Tongue (tissue), 2 donors: ENCODE data around the gene SOX18. TPM values are rescaled to one million over a fixed set of nuclear protein-coding genes. Genes with fewer than 3 reads are reported as not detected.
"Not testable (repeated sequence)": the region's sequence is repeated elsewhere in the genome, so short reads cannot be mapped to it uniquely, and the experiment has no call there.

Source experiments
- DNase-seq: peaks from one replicate; pipeline ENCODE4 v3.0.0-alpha.2; 2015
- total RNA-seq: library from RNA; depleted of rRNA; stranded (reverse); fragments of >200 nt; gene quantifications from one replicate; pipeline ENCODE4 v1.2.3, GENCODE V29; 2014

The SOX18 gene
- total RNA-seq, result 17.6 TPM

DNA sequence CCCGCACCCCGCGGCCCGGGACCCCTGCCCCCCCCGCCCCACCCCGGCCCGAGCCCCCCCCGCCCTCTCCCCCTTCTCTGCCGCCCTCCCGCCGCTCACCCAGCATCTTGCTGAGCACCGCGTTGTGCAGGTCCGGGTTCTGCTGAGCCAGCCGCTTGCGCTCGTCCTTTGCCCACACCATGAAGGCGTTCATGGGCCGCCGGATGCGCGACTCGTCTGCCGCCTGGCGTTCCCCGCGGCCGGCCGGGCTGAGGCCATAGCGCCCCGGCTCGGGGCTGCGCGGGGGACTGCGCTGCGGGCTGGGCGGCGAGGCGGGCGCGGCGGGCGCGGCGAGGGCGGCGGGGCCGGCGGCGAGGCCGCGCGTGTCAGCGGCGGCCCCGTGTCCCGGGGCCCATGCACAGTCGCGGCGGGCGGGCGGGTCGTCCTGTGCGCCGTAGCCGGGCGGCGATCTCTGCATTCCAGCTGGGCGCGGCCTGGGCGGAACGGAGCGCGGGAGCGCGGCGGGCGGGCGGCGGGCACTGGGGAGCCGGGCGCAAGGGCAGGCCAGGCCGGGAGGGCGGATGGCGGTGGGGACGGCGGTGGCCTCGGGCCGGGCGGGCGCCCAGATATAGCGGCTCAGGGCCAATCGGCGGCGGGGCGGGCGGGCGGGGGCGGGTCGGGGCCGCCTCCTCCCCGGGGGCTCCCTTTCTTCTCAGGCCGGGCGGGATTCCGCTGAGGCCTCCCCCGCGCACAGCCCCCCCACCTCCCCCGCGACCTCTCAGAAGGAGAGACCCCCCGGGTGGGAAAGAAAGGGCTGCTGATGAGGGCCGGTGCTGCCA is at the start of gene SOX18:
Gene SOX18, minus strand, starts transcription at position 580 of the 818 bp plus-strand sequence. Its CDS starts 123 bp downstream, at position 457.
- no peak for DNase-seq

DNA sequence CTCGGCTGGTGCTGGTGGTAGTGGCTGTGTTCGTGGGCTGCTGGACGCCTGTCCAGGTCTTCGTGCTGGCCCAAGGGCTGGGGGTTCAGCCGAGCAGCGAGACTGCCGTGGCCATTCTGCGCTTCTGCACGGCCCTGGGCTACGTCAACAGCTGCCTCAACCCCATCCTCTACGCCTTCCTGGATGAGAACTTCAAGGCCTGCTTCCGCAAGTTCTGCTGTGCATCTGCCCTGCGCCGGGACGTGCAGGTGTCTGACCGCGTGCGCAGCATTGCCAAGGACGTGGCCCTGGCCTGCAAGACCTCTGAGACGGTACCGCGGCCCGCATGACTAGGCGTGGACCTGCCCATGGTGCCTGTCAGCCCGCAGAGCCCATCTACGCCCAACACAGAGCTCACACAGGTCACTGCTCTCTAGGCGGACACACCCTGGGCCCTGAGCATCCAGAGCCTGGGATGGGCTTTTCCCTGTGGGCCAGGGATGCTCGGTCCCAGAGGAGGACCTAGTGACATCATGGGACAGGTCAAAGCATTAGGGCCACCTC is 49.1 kb upstream of the SOX18 start:
- DNase-seq, result no peak

DNA sequence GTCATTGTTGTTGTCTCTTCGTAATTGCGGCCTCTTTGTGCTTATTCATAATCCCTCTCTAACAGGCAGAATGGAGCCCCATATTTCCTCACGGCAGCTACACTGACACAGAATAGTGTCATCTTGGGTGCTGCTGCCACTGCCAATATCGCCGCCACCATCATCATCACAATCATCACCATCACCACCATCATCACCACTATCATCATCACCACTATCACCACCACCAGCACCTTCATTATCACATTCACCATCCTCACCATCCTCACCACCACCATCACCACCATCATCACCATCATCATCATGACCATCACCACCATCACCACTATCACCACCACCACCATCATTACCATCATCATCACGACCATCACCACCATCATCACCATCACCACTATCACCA is 47.1 kb upstream of the SOX18 start:
- no peak for DNase-seq

DNA sequence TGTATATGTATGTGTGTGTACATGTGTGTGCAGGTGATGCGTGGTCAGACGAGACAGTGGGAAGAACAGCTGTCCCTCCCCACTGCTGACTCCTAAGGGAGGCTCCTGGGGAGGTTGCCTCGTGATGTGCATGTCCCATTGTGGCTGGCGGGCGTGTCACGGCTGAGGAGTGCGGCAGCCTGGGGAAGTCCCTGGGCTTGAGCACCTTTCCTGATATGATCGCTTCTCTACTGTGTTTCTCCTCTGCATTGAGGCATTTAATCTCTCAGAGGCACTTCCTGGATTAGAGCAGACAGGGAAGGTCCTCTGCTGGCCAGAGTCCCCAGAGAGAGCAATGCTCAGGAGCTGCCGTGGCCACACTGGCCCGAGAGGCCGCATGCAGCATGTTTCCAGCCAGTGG is 46.5 kb upstream of the SOX18 start:
- DNase-seq, result no peak

DNA sequence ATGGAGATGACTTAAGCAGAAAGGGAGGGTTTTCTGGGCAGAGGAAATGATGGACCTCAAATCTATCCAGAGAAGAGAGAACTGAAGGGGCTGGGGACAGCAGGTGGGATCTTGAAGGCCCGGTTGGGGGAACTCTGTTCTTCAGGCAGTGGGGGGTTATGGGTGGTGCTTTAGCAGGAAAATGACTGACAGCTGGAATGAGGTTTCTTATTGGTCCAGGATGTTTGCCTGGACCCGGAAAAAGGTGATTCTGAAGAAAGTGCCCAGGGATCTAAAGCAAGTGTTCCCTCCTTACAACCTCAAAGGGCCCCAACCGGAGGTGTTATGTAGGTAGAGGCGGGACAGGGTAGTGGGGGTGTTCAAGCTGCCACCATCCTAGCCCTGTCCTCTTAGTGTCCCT is 46.0 kb upstream of the SOX18 start:
- DNase-seq, result no peak

DNA sequence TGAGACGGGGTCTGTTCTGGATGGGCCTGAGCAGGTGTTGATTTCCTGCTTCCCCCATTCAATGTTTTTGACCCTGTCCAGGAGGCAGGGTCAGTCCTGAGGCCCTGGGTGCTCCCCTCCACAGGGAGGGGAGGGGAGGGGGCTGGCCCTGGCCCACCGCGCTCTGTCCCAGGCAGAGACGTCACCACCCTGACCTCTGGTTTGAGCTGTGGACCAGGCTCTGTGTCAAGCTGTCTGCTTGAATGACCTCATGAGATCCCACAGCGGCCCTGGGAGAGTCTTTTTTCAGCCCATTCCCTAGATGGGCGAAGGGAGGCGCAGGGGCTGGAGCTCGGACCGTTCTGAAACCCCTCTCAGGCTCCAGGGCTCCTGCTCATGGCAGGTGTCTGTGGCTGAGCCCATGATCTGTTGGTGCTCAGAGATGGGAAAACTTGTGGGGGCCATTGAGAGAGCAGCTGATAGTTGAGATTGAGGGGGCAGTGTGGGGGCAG is 43.6 kb upstream of the SOX18 start:
- no peak for DNase-seq

DNA sequence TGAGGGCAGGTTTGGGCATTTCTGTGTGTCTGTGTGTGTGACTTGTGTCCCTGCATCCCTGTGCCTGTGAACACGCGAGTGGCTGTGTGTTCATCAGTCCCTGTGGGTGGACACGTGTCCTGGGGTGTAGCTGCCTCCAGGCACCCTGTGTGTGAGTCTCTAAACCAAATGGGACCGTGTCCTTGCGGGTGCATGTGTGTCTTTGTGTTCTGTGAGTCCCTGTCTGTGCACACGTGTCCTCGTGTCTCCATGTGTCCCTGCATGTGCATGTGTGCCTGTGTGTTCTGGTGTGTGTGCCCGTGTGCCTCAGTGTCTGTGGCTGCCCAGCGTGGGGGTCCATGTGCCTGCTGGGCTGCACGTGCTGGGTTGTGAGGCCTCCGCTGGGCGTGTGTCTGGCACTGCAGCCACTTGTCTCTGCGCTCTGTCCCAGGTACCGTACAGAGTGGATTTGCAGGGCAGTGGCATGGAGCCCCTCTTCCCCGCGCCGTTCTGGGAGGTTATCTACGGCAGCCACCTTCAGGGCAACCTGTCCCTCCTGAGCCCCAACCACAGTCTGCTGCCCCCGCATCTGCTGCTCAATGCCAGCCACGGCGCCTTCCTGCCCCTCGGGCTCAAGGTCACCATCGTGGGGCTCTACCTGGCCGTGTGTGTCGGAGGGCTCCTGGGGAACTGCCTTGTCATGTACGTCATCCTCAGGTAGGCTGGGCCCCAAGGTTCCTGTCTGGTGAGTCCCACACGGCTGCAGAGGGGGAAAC is 43.0 kb upstream of the SOX18 start:
- DNase-seq, result no peak

DNA sequence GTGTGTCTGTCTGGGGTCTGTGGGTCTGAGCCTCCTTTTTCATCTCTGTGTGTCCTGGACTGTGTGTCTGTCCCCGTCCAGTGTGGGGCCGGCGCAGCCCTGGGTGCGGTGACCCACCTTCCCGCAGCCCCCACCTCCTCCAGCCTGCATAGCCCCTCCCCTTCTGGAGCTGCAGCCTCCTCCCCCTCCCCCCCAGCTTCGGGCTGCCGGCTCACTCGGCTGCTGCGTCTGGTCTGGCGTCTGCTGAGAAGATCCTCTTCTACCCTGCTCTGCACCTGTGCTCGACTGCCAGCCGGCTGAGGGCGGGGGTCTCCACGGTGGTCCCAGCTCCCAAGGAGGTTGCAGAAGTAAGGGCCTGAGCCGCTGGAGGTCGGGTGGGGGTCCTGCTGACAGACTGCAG is 42.3 kb upstream of the SOX18 start:
- DNase-seq, result no peak

DNA sequence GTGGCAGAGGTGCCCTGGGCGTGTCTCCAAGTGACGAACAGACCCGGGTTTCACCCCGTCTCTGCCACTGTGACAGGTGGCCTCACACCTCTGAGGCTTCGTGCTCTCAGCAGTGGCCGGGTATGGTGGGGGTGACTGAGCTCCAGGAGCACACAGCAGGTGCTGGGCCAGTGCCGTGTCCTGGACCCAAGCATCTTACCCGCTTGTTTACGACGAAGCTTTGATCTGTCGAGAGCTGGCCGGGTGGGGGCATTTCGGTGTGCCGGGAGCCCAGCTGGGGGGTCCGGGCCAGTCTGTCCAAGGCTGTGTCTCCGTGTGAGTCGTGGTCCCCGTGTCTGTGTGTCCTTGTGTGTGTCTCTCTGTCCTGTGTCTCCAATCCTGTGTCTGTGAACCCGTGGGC is 41.9 kb upstream of the SOX18 start:
- no peak for DNase-seq

DNA sequence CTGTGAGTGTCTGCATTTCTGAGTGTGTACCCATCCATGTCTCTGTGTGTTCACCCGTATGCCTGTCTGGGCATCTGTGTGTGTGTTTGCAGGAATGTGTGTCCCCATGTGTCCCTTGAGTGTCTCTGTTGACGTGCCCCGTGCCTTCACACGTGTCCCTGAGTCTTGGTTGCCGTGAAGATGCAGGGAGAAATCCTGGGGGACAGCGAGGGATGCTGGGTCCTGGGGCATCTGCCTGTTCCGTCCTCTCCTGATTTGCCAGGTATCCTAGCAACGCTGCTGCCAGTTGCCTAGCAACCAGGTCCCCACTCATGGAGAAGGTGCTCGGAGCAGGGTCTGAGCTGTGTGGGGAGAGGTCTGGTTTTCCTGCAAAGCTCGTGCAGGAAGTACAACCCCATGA is 40.7 kb upstream of the SOX18 start:
- no peak for DNase-seq

DNA sequence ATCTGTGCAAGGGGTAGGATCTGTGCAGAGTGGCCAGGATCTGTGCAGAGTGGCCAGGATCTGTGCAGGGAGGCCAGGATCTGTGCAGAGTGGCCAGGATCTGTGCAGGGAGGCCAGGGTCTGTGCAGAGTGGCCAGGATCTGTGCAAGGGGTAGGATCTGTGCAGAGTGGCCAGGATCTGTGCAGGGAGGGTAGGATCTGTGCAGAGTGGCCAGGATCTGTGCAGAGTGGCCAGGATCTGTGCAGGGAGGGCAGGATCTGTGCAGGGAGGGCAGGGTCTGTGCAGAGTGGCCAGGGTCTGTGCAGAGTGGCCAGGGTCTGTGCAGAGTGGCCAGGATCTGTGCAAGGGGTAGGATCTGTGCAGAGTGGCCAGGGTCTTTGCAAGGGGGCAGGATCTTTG is 39.1 kb upstream of the SOX18 start:
- DNase-seq, result not testable (repeated sequence)

DNA sequence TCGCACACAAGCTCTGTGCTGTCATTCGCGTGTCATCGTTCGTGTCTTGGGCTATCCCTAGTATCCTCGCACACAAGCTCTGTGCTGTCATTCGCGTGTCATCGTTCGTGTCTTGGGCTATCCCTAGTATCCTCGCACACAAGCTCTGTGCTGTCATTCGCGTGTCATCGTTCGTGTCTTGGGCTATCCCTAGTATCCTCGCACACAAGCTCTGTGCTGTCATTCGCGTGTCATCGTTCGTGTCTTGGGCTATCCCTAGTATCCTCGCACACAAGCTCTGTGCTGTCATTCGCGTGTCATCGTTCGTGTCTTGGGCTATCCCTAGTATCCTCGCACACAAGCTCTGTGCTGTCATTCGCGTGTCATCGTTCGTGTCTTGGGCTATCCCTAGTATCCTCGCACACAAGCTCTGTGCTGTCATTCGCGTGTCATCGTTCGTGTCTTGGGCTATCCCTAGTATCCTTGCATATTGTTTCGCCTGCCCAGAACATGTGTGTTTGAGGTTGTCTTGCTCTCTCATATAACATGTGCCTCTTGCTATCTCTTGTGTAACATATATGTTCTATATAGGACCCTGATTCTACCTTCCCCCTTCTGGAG is 37.9 kb upstream of the SOX18 start:
- DNase-seq, result not testable (repeated sequence)

DNA sequence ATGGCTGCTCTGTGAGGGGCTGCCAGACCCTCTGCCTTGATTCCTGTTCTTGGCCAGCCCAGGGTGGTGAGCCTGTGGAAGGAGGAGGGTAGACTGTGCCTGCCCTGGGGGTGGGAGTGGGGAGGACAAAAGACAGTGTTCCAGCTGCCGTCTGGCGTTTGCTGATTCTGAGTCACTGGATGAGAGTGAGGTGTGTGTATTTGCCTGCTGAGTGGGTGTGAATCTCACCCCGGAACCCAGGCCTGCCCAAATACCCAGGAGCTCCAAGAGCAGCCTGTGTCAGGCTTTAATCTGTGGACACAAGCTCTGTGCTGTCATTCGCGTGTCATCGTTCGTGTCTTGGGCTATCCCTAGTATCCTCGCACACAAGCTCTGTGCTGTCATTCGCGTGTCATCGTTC is 37.4 kb upstream of the SOX18 start:
- DNase-seq, result no peak

DNA sequence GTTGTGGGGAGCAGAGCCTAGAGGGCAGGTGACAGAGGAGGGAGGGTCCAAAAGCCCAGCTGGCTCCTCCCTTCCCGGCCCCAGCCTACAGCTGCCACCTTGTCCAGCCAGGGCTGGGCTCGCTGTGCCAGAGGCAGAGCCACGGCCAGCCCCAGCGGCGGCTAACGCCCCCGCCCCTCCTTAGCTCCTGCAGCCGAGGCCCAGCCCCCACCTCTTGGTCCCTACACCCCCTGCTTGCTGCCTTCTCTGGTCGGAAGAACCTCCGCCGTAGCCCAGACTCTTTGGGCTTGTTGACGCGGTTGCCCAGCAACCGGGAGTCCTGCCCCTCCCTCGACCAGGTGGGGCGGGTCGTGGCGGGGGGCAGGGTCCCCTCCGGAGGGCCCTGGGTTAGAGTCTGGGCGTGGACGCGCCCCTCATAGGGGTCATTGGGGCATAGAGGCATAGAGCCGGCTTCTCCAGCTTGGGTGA is 35.3 kb upstream of the SOX18 start:
- no peak for DNase-seq

DNA sequence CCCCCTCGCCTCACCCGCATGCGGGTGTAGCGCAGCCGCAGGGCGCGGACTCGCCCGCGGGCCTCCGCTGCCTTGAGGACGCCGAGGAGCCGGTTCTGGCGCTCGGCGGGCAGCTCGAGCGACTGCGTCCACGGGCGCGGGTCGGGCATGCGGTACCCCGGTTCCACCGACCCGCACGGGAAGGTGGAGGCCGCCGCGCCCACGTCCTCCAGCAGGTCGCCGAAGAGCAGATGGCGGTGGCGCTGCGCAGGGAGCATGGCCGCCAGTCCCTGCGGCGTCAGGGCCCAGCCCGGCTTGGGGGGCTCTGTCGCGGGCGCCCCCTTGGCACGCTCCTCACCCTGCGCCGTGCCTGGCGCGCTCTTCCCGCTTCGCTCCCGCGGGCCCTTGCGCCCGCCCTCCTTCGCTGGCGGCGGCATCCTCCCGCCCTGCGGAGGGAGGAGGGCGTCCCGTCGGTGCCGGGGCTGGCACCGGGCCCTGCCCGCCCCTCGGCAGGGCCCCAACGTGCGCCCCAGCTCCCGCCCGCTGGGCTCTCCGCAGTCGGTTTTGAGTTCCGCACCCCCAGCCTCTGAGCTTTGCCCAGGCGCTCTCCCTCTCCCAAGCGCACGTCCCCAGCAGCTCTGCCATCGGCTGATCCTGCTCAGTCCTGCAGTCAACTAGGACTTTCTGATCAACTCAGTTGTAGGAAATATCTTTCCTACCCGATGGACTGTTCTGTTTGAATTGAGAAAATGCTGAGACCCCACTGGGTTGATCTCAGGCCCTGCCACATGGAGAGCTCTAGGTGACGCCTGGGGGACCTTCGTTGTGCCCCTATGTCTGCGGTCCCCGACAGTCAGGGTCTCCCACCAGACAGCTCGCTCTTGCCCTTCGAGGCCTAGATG is 34.6 kb upstream of the SOX18 start, which contains the start of gene LKAAEAR1:
Gene LKAAEAR1, minus strand, starts transcription at position 595 of the 881 bp plus-strand sequence. Its CDS starts 179 bp downstream, at position 416.
- peak; percentile 42 for DNase-seq

DNA sequence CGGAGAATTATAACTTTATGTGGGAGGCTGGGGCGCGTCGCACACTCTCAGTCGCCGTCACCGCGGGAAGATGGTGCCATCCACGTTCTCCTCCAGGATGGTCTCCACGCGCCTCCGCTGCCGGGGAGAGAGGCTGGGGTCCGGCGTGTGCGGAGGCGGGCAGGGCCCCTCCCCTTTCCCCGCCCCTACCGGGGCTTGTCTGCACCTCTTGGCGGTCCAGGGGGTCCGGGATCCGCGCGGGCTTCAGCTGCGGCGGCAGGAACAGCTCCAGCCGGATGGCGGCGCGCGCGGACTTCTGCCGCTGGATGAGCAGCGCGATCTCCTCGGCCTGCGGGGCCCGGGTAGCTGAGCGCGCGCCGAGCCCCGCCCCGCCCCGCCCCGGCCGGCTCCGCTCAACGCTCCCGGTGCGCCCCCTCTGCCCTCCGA is 34.0 kb upstream of the SOX18 start:
- DNase-seq, result peak; percentile 88

DNA sequence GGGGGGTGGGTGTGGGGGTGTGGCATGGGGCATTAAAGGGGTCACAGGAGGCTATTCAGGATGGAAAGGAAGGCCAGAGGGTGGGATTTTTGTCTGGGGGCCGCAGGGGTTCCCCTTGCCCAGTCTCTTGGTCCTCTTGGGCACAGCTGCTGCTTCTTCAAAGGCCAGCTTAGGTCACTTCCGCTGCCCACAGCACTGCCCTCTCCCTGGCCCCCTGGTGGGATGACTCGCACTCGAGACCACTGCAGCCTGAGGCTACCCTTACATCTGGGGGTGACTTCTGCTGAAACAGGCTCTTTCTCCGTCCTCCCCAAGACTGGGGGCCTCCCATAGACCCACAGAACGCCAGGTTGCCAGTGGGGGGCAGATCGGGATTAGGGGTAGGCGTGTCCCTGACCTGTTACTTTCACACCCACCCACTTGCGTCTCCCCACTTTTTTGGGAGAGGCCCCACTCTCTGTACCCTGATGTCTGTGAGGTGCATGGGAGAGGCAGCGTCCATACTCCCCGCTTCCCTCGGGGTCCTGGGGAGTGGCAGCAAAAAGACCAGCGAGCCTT is 33.5 kb upstream of the SOX18 start:
- DNase-seq, result no peak

DNA sequence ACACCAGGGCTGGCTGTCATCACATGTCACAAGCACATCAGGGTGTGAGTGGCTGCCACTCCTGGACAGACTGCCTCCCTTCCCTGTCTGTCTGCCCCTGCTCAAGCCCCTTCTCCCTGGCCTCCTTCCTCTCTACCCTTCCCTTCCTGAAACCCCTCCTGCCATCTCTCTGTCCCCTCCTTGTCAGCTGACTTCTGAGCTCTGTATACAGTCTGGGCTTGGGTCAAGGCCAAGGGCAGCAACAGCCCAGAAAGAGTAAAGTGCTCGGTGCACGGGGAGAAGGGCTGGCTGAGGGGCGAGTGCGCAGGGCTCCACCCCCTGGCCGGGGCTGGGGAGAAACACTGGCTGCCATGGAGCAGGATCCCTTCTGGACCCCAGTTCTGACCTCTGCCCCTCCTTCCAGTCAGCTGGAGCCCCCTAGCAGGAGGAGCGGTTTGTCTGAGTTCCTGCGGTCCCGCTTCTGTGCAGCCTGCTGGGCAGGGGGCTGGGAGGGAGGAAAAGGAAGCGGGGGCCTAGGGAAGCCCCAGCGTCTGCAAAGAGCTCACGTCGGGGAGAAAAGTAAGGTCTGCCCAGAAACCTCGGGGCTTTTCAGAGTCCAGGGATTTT is 32.8 kb upstream of the SOX18 start:
- no peak for DNase-seq

DNA sequence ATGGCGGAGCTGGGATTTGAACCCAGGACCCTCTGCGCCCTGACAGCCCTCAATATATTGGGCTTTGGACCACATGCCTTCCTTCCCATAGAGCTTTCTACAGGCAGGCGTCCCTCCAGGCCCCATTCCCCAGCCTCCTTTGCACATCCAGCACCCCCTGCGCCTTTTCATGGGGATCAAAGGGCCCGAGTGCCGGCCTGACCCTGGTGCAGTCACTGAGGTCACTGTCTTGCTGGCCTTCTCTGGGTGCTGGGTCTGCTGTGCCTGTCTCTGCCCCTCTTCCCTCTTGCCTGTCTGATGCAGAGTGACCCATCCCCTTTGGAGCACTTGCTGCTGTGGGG is 32.2 kb upstream of the SOX18 start:
- DNase-seq, result no peak

DNA sequence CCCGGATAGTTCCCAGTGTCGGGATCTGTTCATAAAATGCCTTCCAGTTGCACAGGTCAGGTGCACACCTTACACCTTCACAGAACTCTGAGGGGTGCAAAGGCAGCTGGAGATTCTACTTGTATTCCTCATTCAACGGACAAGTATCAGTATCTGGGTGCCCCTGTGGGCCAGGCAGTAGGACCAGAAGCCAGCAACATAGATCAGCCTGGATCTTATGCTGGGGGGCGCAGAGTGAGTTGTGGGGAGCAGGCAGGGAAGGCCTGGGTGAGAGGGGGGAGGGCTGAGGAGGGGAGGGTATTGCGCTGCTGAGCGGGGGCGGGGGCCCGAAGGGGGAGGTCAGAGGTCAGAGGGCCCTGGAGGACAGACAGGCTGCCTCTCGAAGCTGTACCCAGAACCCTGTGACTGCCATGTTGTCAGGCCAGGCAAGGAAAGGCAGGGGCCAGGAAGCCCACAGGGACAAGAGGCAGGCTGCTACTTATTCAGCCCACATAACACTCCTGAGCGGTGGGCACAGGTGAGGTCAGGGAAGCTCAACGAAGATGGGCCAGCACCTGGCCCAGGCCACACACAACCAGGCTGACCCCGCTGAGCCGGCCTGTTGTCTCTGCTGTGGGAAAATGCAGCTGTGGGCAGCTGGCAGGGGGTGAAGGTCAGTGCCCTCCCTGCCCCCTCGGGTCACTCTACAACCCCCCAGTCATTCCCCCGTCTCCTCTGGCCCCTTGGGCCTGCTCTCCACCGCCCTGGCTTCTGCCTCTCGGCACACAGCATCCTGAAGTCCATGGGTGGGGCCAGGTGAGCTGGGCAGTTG is 31.6 kb upstream of the SOX18 start:
- DNase-seq, result no peak
